Activated CD4-positive, alpha-beta memory T cell treated with anti-CD3 and anti-CD28 coated beads for 36 hours (primary cell): Measurements from ENCODE around the gene BUB1B. TPM values are rescaled to one million over a fixed set of nuclear protein-coding genes. Genes with fewer than 3 reads are reported as not detected.
"Not testable (repeated sequence)": the region's sequence is repeated elsewhere in the genome, so short reads cannot be mapped to it uniquely, and the experiment has no call there.

Experiments
- CTCF ChIA-PET: fragments of 350-600 bp; sonication (Branson Sonifier 250); formaldehyde crosslinking; loops from one replicate; lab custom pipeline; 2021; ENCODE audit warnings: antibody characterized with exemption, inconsistent platforms; lab: Charles Lee
- POLR2A ChIA-PET: fragments of 350-600 bp; sonication (Branson Sonifier 250); formaldehyde crosslinking; loops from one replicate; lab custom pipeline; 2021; ENCODE audit warnings: antibody characterized with exemption; lab: Charles Lee
- DNase-seq: peaks from one replicate; pipeline ENCODE4 v3.0.0-alpha.2; 2020
- H3K27ac Mint-ChIP-seq: one replicate; pipeline ENCODE4 v1.8.0; 2021; ENCODE audit warnings: mixed read lengths
- H3K27me3 Mint-ChIP-seq: one replicate; pipeline ENCODE4 v1.8.0; 2021; ENCODE audit warnings: mixed read lengths
- H3K36me3 Mint-ChIP-seq: one replicate; pipeline ENCODE4 v1.8.0; 2021; ENCODE audit warnings: mixed read lengths
- H3K4me1 Mint-ChIP-seq: one replicate; pipeline ENCODE4 v1.8.0; 2021; ENCODE audit warnings: low read depth, mixed read lengths
- H3K4me3 Mint-ChIP-seq: one replicate; pipeline ENCODE4 v1.8.0; 2021; ENCODE audit warnings: mild to moderate bottlenecking, mixed read lengths
- H3K9me3 Mint-ChIP-seq: one replicate; pipeline ENCODE4 v1.8.0; 2021; ENCODE audit warnings: mixed read lengths
- intact Hi-C: fragments of 100-400 bp; cut with micrococcal nuclease; formaldehyde crosslinking; loops from one replicate; pipeline ENCODE4 v1.15.1; 2023
- total RNA-seq, 2 experiments: library from RNA; stranded (reverse); gene quantifications; one replicate each; pipeline ENCODE4 v1.2.3, GENCODE V29; 2021

The BUB1B gene
- total RNA-seq, 2 experiments from 2014 or later: 88.8 to 96.1 TPM

DNA sequence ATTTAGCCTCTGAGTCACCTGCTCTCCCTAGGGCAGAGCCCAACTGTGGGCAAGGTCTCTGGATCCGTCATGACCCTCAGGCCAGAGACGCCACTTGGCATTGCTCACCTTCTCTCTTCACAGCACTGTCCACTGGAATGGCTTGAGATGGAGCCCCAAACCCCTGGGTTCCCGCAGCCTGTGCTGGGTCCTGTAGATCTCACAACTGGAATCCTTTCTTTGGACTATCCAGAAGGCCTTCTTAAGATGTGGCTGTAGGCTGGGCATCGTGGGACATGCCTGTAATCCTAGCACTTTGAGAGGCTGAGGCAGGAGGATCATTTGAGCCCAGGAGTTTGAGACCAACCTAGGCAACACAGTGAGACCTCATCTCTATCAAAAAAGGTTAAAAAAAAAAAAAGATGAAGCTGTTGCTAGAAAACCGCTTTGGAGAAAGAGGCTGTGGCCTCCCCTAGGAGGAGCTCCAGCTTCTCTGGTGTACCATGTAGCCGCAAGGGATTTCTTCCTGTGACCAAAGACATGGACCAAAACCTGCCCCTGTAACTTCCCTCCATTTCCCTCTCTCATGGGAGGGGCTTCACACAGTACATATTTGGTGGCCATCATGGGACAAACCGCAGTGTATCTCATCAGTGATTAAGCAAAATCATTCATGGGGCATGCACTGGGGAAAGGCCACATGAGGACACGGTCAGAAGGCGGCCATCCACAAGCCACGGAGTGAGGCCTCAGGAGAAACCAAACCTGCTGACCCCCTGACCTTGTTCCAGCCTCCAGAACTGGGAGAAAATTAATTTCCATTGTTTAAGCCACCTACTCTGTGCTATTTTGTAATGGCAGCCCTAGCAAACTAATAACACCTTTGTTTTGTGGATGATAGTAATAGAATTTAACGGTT is 23.3 kb upstream of the BUB1B start:
- DNase-seq: no peak
- intact Hi-C loops: no loop called here
- H3K4me1 Mint-ChIP-seq: no peaks in the 10 kb centered on the region
- no peaks in the 10 kb centered on the region for H3K36me3 Mint-ChIP-seq
- H3K27me3 Mint-ChIP-seq: peaks cover under 1% of the 10 kb centered on the region
- ChIA-PET CTCF (interaction anchor here (0.9 to 1.0 kb wide), 2 partner anchors 19 to 142 kb away, joined by 3 read pairs; no protein-coding TSS in a partner anchor), POLR2A (no interaction called here)
- H3K27ac Mint-ChIP-seq: no peak overlapping the region
- no peak overlapping the region for H3K4me3 Mint-ChIP-seq
- H3K9me3 Mint-ChIP-seq: no peaks in the 10 kb centered on the region

DNA sequence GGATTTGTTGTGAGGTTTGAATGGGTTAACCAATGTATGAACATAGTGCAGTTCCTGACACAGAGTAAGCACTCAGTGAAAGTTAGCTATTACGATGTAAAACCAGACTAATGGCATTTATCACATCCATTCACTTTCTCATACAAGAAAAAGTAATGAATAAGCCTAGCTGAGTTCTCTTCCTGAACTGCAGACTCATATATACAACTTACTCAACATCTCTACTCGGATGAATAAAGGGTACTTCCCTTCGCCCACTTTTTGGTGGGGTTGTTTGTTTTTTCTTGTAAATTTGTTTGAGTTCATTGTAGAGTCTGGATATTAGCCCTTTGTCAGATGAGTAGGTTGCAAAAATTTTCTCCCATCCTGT is 22.7 kb upstream of the BUB1B start:
- intact Hi-C loops, H3K9me3 Mint-ChIP-seq, H3K4me1 Mint-ChIP-seq, POLR2A ChIA-PET, H3K4me3 Mint-ChIP-seq, H3K27me3 Mint-ChIP-seq, DNase-seq, H3K36me3 Mint-ChIP-seq, H3K27ac Mint-ChIP-seq: not testable (repeated sequence)
- CTCF ChIA-PET: interaction anchor here (0.9 to 1.0 kb wide), 2 partner anchors 18 to 141 kb away, joined by 3 read pairs; no protein-coding TSS in a partner anchor

GRCh38 chr15:40142428-40142827 is 18.4 kb upstream of the BUB1B start:
- intact Hi-C loops: no loop called here
- no peak overlapping the region for H3K27ac Mint-ChIP-seq
- no peak for DNase-seq
- H3K4me1 Mint-ChIP-seq: no peaks in the 10 kb centered on the region
- no peaks in the 10 kb centered on the region for H3K27me3 Mint-ChIP-seq
- ChIA-PET POLR2A (interaction anchor here (1.7 kb wide), 1 partner anchor 19 kb away, joined by 3 read pairs; no protein-coding TSS in a partner anchor), CTCF (interaction anchor here (1.1 kb wide), 1 partner anchor 200 kb away, joined by 3 read pairs; no protein-coding TSS in a partner anchor)
- no peaks in the 10 kb centered on the region for H3K36me3 Mint-ChIP-seq
- no peak overlapping the region for H3K4me3 Mint-ChIP-seq
- H3K9me3 Mint-ChIP-seq: no peaks in the 10 kb centered on the region

DNA sequence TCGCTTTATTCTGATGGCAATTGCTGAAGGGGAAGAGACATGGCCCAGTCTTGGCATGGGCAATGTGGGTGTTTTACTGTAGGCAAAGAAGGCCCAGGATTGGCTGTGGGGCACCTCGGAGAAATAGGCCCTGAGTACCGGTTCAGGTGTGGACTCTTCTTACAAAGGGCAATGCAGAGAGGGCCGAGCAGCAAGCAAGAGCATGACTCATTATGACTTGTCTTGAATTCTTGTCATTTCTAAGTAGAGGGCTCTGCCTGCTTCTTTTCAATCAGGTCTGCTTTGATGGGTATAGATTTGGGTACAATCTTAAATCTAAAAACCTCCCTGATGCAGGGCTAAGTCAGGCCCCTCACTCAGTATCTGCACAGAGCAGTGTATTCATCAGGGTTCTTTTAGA is 14.8 kb upstream of the BUB1B start:
- no peaks in the 10 kb centered on the region for H3K27me3 Mint-ChIP-seq
- no peak for DNase-seq
- no peak overlapping the region for H3K4me3 Mint-ChIP-seq
- no peaks in the 10 kb centered on the region for H3K9me3 Mint-ChIP-seq
- H3K27ac Mint-ChIP-seq: no peak overlapping the region
- no peaks in the 10 kb centered on the region for H3K4me1 Mint-ChIP-seq
- ChIA-PET POLR2A (no interaction called here), CTCF (no interaction called here)
- no peaks in the 10 kb centered on the region for H3K36me3 Mint-ChIP-seq
- intact Hi-C loops: no loop called here

DNA sequence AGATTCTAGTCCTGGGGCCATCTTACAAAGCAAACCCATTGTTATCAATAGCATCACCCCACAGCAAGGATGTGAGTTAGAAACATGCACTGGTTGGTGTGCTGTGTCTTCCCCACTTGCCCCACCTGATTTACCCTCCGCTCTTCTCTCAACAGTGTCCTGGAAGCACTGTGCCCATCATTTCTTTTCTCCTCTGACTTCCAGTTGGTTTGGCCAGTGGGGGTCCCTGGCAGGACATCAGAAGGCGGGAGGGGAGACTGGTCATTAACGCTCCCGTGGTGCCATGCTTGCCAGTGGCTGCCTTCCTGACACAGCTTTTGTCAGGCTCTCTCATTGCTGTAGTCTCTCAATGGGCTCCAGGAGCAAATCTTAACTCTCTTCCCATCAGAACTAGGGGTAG is 11.5 kb upstream of the BUB1B start:
- CTCF ChIA-PET: no interaction called here
- intact Hi-C loops: no loop called here
- no peaks in the 10 kb centered on the region for H3K36me3 Mint-ChIP-seq

DNA sequence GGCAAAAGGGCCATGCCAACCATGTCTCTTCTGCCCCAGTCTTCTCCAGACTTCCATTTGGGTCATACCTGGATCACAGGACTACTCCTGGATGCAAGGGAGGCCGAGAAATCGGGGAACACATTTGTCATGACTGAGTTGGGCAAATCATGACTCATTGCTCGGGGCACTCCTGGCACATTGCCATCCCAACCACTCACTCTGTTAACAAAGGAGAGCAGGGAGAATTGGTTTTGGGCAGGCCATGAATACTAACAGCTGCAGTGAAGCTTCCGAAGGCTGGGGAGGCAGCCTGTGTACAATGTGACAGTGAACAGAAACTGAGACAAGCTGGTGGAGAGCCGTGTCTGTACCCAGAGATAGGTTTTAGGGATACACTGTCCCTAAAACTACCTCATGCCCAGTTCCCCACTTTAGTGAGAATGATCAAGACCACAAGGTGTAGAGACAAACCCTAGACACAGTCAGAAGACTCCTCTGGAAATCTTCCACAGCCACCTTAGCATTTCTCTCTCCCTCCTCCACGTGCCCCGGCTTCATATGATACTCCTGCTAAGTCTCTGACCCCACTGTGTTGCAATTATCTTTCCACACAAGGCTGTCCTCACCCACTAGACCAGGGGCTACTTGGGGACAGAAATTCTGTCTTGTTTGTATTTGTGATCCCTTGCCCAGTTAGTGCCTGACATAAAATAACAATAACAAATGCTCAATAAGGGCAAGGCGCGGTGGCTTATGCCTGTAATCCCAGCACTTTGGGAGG is 10.5 kb upstream of the BUB1B start:
- no peaks in the 10 kb centered on the region for H3K4me1 Mint-ChIP-seq
- DNase-seq: no peak
- intact Hi-C loops: no loop called here
- no peak overlapping the region for H3K27ac Mint-ChIP-seq
- ChIA-PET CTCF (no interaction called here), POLR2A (no interaction called here)
- H3K27me3 Mint-ChIP-seq: no peaks in the 10 kb centered on the region
- H3K36me3 Mint-ChIP-seq: no peaks in the 10 kb centered on the region
- H3K4me3 Mint-ChIP-seq: no peak overlapping the region
- H3K9me3 Mint-ChIP-seq: no peaks in the 10 kb centered on the region

More for the DNA sequence above, 11.5 kb upstream of the BUB1B start:
- DNase-seq: no peak
- H3K27ac Mint-ChIP-seq: no peak overlapping the region
- no peaks in the 10 kb centered on the region for H3K27me3 Mint-ChIP-seq
- H3K4me1 Mint-ChIP-seq: no peaks in the 10 kb centered on the region
- H3K9me3 Mint-ChIP-seq: no peaks in the 10 kb centered on the region
- POLR2A ChIA-PET: no interaction called here
- no peak overlapping the region for H3K4me3 Mint-ChIP-seq

DNA sequence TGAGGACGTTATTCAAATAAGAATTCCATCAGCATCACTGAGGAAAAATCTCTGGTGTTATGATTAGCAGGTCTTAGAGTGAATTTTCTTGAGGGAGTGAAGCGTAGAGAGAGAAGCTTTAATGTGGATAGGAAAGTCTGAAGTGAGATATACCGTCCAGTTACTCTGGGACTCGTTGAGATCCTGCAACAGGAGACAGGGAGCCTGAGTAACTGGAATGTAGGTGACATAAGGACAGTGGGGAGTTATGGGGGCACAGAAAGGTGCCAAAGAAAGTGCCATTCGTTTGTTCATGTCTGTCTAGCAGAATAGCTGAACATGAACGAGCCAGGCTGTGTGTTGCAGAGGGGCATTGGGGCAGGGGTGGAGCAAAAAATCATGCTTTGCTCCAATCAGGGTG is 9.4 kb upstream of the BUB1B start:
- ChIA-PET POLR2A (no interaction called here), CTCF (no interaction called here)
- H3K27ac Mint-ChIP-seq: no peak overlapping the region
- no peaks in the 10 kb centered on the region for H3K36me3 Mint-ChIP-seq
- no peaks in the 10 kb centered on the region for H3K4me1 Mint-ChIP-seq
- no peak overlapping the region for H3K4me3 Mint-ChIP-seq
- no peak for DNase-seq
- intact Hi-C loops: no loop called here
- no peaks in the 10 kb centered on the region for H3K27me3 Mint-ChIP-seq
- H3K9me3 Mint-ChIP-seq: no peaks in the 10 kb centered on the region

DNA sequence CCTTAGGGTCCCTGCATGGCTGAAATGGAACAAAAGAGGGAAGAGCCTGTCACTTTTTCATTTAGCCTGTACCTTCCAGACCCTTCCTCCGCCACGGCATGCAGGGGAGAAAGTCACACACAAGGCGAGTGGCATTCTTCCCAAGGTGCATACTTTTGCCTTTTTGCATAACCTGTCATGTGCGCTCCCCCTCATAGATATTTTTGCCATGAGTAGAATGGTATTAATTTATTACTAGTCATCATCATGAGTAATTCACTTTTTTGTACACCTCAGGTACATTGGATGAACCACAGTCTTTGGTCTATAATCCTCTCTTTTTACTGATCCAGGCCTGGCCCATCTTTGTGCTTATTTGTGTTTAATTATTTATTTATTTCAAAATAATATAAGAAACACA is 8.9 kb upstream of the BUB1B start:
- ChIA-PET CTCF (no interaction called here), POLR2A (no interaction called here)
- H3K36me3 Mint-ChIP-seq: no peaks in the 10 kb centered on the region
- H3K27ac Mint-ChIP-seq: no peak overlapping the region
- H3K4me1 Mint-ChIP-seq: no peaks in the 10 kb centered on the region
- H3K27me3 Mint-ChIP-seq: no peaks in the 10 kb centered on the region
- no peaks in the 10 kb centered on the region for H3K9me3 Mint-ChIP-seq
- no peak overlapping the region for H3K4me3 Mint-ChIP-seq
- intact Hi-C loops: no loop called here
- DNase-seq: no peak

DNA sequence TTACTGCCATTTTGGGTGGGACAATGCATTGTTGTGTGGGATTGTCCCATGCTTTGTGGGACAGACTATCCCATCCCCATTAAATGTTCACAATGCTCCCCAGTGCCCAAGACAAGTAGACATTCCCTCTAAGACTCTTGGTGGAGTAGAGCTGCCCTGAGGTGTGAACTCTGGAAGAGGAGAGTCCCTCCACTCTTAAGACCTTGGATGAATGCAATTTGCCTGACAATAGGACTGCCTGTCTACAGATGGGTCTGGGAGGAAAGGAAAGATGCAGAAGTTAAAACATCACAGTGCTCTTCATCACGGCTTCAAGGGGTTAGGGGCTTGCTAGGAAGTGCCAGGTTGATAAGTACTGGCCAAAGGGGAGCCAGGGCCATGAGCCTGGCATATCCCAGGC is 6.0 kb upstream of the BUB1B start:
- POLR2A ChIA-PET, H3K4me3 Mint-ChIP-seq, H3K27ac Mint-ChIP-seq, DNase-seq, H3K27me3 Mint-ChIP-seq, H3K9me3 Mint-ChIP-seq, intact Hi-C loops, H3K4me1 Mint-ChIP-seq, H3K36me3 Mint-ChIP-seq: not testable (repeated sequence)
- CTCF ChIA-PET: interaction anchor here (1.2 kb wide), 1 partner anchor 50 kb away, joined by 3 read pairs; no protein-coding TSS in a partner anchor

GRCh38 chr15:40155270-40155910 is 5.5 kb upstream of the BUB1B start:
- Mint-ChIP-seq H3K36me3 (no peaks in the 10 kb centered on the region), H3K27me3 (no peaks in the 10 kb centered on the region), H3K4me1 (no peaks in the 10 kb centered on the region), H3K9me3 (no peaks in the 10 kb centered on the region), H3K27ac (no peak overlapping the region), H3K4me3 (no peak overlapping the region)
- ChIA-PET POLR2A (no interaction called here), CTCF (interaction anchor here (1.2 to 2.7 kb wide), 2 partner anchors 50 to 119 kb away, joined by 3 to 7 read pairs; no protein-coding TSS in a partner anchor)
- no peak for DNase-seq
- intact Hi-C loops: no loop called here

DNA sequence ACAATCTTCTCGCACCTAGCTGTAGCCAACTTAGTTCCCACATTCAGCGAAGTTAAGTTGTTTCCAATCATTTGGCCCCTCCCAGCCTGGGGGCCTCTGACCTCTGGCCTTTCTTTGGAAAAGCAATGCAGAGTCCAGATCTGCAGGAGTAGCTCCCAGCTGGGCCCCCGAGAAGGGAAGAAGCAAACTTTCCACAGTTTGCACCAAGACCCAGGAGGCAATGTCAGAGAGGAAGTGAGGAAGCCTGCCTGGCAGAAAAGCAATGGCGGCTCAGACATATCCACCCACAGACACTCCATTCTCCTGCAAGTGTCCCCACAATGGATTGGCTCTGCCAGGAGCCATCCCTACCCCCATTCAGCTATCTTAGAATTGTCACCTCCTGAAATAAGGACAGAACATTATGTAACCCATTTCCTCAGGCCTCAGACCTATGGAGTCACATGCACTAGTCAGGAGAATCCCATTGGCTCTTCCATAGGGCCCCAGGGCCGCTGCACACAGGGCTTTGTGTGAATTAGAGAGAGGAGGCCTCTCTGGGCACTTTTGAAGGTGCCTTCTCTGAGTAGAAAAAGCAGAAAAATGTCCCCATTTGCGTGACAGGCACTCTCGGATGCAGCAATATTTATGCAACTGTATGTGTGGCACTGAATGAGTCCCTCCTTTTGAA is 3.0 kb upstream of the BUB1B start:
- no peaks in the 10 kb centered on the region for H3K27me3 Mint-ChIP-seq
- no peak overlapping the region for H3K27ac Mint-ChIP-seq
- no peak for DNase-seq
- ChIA-PET CTCF (interaction anchor here (2.7 to 4.7 kb wide), 2 partner anchors 52 to 116 kb away, joined by 7 to 25 read pairs; no protein-coding TSS in a partner anchor), POLR2A (no interaction called here)
- no peaks in the 10 kb centered on the region for H3K4me1 Mint-ChIP-seq
- H3K36me3 Mint-ChIP-seq: peaks cover 1% of the 10 kb centered on the region
- intact Hi-C loops: no loop called here
- H3K4me3 Mint-ChIP-seq: no peak overlapping the region
- no peaks in the 10 kb centered on the region for H3K9me3 Mint-ChIP-seq
